ENCODE measurements around the gene COL3A1. TPM values are rescaled to one million over a fixed set of nuclear protein-coding genes. Genes with fewer than 3 reads are reported as not detected.

COL3A1 gene
- total and polyA plus RNA-seq, 2 experiments from 2014 or later: 0.17 to 0.31 TPM

- DNase-seq (ENCODE audit: low spot score): no peak
- Mint-ChIP-seq H3K4me1 (no peaks in the 10 kb centered on the region), H3K36me3 (ENCODE audit: low read depth) (no peaks in the 10 kb centered on the region), H3K4me3 (no peak overlapping the region), H3K9me3 (no peaks in the 10 kb centered on the region), H3K27me3 (ENCODE audit: insufficient read depth, low read depth, poor library complexity) (no peaks in the 10 kb centered on the region), H3K27ac (no peak overlapping the region)
- Histone ChIP-seq H3K9me2 (ENCODE audit: insufficient read depth) (0 out of 2 replicates have a peak, but pooled peaks cover 3% of the 10 kb centered on the region), H3K4me3 (no peak overlapping the region), H4K20me1 (replicated peaks; ENCODE audit: insufficient read depth) (no peaks in the 10 kb centered on the region), H3K27me3 (ENCODE audit: insufficient read depth) (no peaks in the 10 kb centered on the region), H3K27ac (ENCODE audit: low read depth) (no peak overlapping the region), H2AFZ (no peak overlapping the region), H3K4me1 (ENCODE audit: insufficient read depth) (no peaks in the 10 kb centered on the region), H3K4me2 (no peak overlapping the region), H3K79me2 (replicated peaks; ENCODE audit: insufficient read depth) (no peaks in the 10 kb centered on the region), H3F3A (replicated peaks; ENCODE audit: low read depth) (no peaks in the 10 kb centered on the region), H3K36me3 (ENCODE audit: insufficient read depth) (no peaks in the 10 kb centered on the region)
- no peak for ATAC-seq
- TF ChIP-seq POLR2AphosphoS5 (IDR thresholded peaks at IDR 0.05; ENCODE audit: low read depth) (no peak), JUNB (IDR thresholded peaks at IDR 0.05; ENCODE audit: unreplicated experiment) (no peak), CREB1 (CRISPR knock-in tag; IDR thresholded peaks at IDR 0.05; ENCODE audit: low read depth) (no peak), ZNF331 (CRISPR knock-in tag; IDR thresholded peaks at IDR 0.05; ENCODE audit: low read depth) (no peak), STAT1 (IDR thresholded peaks at IDR 0.05; ENCODE audit: unreplicated experiment) (no peak), NANOG (IDR thresholded peaks at IDR 0.05; ENCODE audit: borderline replicate concordance) (no peak), EZH2 (IDR thresholded peaks at IDR 0.05; ENCODE audit: low read depth, unreplicated experiment) (no peak)
- TF ChIP-seq, protein P1, sequence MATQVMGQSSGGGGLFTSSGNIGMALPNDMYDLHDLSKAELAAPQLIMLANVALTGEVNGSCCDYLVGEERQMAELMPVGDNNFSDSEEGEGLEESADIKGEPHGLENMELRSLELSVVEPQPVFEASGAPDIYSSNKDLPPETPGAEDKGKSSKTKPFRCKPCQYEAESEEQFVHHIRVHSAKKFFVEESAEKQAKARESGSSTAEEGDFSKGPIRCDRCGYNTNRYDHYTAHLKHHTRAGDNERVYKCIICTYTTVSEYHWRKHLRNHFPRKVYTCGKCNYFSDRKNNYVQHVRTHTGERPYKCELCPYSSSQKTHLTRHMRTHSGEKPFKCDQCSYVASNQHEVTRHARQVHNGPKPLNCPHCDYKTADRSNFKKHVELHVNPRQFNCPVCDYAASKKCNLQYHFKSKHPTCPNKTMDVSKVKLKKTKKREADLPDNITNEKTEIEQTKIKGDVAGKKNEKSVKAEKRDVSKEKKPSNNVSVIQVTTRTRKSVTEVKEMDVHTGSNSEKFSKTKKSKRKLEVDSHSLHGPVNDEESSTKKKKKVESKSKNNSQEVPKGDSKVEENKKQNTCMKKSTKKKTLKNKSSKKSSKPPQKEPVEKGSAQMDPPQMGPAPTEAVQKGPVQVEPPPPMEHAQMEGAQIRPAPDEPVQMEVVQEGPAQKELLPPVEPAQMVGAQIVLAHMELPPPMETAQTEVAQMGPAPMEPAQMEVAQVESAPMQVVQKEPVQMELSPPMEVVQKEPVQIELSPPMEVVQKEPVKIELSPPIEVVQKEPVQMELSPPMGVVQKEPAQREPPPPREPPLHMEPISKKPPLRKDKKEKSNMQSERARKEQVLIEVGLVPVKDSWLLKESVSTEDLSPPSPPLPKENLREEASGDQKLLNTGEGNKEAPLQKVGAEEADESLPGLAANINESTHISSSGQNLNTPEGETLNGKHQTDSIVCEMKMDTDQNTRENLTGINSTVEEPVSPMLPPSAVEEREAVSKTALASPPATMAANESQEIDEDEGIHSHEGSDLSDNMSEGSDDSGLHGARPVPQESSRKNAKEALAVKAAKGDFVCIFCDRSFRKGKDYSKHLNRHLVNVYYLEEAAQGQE (IDR thresholded peaks at IDR 0.05; ENCODE audit: unreplicated experiment): no peak
- TF ChIP-seq, protein P2, sequence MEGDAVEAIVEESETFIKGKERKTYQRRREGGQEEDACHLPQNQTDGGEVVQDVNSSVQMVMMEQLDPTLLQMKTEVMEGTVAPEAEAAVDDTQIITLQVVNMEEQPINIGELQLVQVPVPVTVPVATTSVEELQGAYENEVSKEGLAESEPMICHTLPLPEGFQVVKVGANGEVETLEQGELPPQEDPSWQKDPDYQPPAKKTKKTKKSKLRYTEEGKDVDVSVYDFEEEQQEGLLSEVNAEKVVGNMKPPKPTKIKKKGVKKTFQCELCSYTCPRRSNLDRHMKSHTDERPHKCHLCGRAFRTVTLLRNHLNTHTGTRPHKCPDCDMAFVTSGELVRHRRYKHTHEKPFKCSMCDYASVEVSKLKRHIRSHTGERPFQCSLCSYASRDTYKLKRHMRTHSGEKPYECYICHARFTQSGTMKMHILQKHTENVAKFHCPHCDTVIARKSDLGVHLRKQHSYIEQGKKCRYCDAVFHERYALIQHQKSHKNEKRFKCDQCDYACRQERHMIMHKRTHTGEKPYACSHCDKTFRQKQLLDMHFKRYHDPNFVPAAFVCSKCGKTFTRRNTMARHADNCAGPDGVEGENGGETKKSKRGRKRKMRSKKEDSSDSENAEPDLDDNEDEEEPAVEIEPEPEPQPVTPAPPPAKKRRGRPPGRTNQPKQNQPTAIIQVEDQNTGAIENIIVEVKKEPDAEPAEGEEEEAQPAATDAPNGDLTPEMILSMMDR (conservative IDR thresholded peaks at IDR 0.05; ENCODE audit: low read depth in 2 of 2): no peak
- TF ChIP-seq, protein P3, sequence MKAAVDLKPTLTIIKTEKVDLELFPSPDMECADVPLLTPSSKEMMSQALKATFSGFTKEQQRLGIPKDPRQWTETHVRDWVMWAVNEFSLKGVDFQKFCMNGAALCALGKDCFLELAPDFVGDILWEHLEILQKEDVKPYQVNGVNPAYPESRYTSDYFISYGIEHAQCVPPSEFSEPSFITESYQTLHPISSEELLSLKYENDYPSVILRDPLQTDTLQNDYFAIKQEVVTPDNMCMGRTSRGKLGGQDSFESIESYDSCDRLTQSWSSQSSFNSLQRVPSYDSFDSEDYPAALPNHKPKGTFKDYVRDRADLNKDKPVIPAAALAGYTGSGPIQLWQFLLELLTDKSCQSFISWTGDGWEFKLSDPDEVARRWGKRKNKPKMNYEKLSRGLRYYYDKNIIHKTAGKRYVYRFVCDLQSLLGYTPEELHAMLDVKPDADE (IDR thresholded peaks at IDR 0.05): no peak
Observed at GRCh38 chr2:188956290-188956689, 17.9 kb upstream of the COL3A1 start.

DNA sequence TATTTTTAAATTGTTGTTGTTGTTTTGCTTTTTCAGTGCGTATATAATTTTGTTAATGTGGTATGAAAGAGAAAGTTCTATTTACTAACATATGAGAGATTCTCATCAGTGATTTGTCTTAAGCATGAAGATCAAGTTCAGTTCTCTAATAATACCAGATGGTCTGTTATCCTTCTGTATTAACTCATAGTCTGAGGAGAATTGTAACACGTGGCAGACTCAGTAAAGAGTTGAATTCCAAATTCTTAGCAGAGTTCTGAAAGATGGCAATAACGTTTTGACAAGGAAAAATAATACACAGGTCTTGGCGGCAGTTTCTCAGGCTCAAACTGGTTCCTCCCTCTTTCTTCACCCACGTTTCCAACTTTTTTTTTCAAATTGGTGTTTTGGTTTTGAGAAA is 17.2 kb upstream of the COL3A1 start:
- no peak overlapping the region for H3K4me2 ChIP-seq
- H3K27ac ChIP-seq (ENCODE audit: low read depth): no peak overlapping the region
- Mint-ChIP-seq H3K4me1 (no peaks in the 10 kb centered on the region), H3K36me3 (ENCODE audit: low read depth) (no peaks in the 10 kb centered on the region), H3K27ac (no peak overlapping the region), H3K9me3 (no peaks in the 10 kb centered on the region), H3K27me3 (ENCODE audit: insufficient read depth, low read depth, poor library complexity) (no peaks in the 10 kb centered on the region), H3K4me3 (no peak overlapping the region)
- no peaks in the 10 kb centered on the region for H3F3A ChIP-seq (replicated peaks; ENCODE audit: low read depth)
- no peak for DNase-seq (ENCODE audit: low spot score)
- no peak overlapping the region for H2AFZ ChIP-seq
- H3K9me2 ChIP-seq (ENCODE audit: insufficient read depth): 0 out of 2 replicates have a peak, but pooled peaks cover 3% of the 10 kb centered on the region
- H3K4me1 ChIP-seq (ENCODE audit: insufficient read depth): no peaks in the 10 kb centered on the region
- H3K36me3 ChIP-seq (ENCODE audit: insufficient read depth): no peaks in the 10 kb centered on the region
- H4K20me1 ChIP-seq (replicated peaks; ENCODE audit: insufficient read depth): no peaks in the 10 kb centered on the region
- no peak overlapping the region for H3K4me3 ChIP-seq
- no peaks in the 10 kb centered on the region for H3K79me2 ChIP-seq (replicated peaks; ENCODE audit: insufficient read depth)
- no peaks in the 10 kb centered on the region for H3K27me3 ChIP-seq (ENCODE audit: insufficient read depth)
- ATAC-seq: no peak
- no peak for TF ChIP-seq ZNF114 (CRISPR knock-in tag; IDR thresholded peaks at IDR 0.05)
- TF ChIP-seq, protein P1 (IDR thresholded peaks at IDR 0.05; ENCODE audit: unreplicated experiment): no peak
- TF ChIP-seq, protein P2 (conservative IDR thresholded peaks at IDR 0.05; ENCODE audit: low read depth in 2 of 2): no peak
- TF ChIP-seq CREB1 (CRISPR knock-in tag; IDR thresholded peaks at IDR 0.05; ENCODE audit: low read depth): no peak
- no peak for TF ChIP-seq NANOG (IDR thresholded peaks at IDR 0.05; ENCODE audit: borderline replicate concordance)
- no peak for TF ChIP-seq EZH2 (IDR thresholded peaks at IDR 0.05; ENCODE audit: low read depth, unreplicated experiment)
- TF ChIP-seq EZH2phosphoT487 (IDR thresholded peaks at IDR 0.05; ENCODE audit: unreplicated experiment): no peak
- TF ChIP-seq ZNF331 (CRISPR knock-in tag; IDR thresholded peaks at IDR 0.05; ENCODE audit: low read depth): no peak
